Erythroblast (primary cell): ENCODE measurements around the gene BARHL2.

Experiments
- GATA1 ChIP-seq: IDR thresholded peaks from 2 replicates; pipeline ENCODE4 v1.6.1; 2011; ENCODE audit warnings: low read depth, mild to moderate bottlenecking, control low read depth, low read length, moderate library complexity
- POLR2A ChIP-seq: IDR thresholded peaks from 2 replicates; pipeline ENCODE4 v1.6.1; 2011; ENCODE audit warnings: mild to moderate bottlenecking, low read length

GRCh38 chr1:90721210-90722194 is 4.4 kb upstream of the BARHL2 start:
- TF ChIP-seq POLR2A (no peak), GATA1 (no peak)
